H1 (cell line): Measurements from ENCODE around the gene LCE1E. TPM values are rescaled to one million over a fixed set of nuclear protein-coding genes. Genes with fewer than 3 reads are reported as not detected.

Experiments
- CTCF ChIA-PET: fragments of 300-600 bp; sonication (Branson Sonifier 250); formaldehyde crosslinking; loops from one replicate; lab custom pipeline; 2021; ENCODE audit not compliant: partially characterized antibody; lab: Charles Lee
- POLR2A ChIA-PET: fragments of 300-600 bp; sonication (Branson Sonifier 250); formaldehyde crosslinking; loops from one replicate; lab custom pipeline; 2021; ENCODE audit warnings: inconsistent platforms; ENCODE audit not compliant: partially characterized antibody; lab: Charles Lee
- DNase-seq, 2 experiments: peaks; one replicate each; pipeline versions ENCODE4 v3.0.0 to v3.0.0-alpha.2; 2010 to 2022; ENCODE audit warnings: low spot score in 2 of 2, low read depth in 1 of 2, mixed read lengths in 1 of 2
- FAIRE-seq: peaks from 2 replicates; lab custom pipeline; 2011; peaks lifted over from hg19 to GRCh38; lab: Jason Lieb, UNC
- H2AFZ ChIP-seq: 2 replicates; pipeline ENCODE4 v1.8.1; 2012; ENCODE audit warnings: low read length, inconsistent platforms
- H2AK5ac ChIP-seq: 2 replicates; pipeline ENCODE4 v1.6.1; 2013; ENCODE audit warnings: low read depth, low read length
- H2BK120ac ChIP-seq: replicated peaks from 2 replicates; pipeline ENCODE3; 2013; ENCODE audit warnings: low read depth, low read length, inconsistent platforms
- H2BK12ac ChIP-seq: 2 replicates; pipeline ENCODE4 v1.6.1; 2013; ENCODE audit warnings: low read depth, low read length
- H2BK15ac ChIP-seq: 2 replicates; pipeline ENCODE4 v1.6.1; 2013; ENCODE audit warnings: low read length
- H2BK20ac ChIP-seq: 2 replicates; pipeline ENCODE4 v1.6.1; 2013; ENCODE audit warnings: low read length
- H2BK5ac ChIP-seq: 2 replicates; pipeline ENCODE4 v1.6.1; 2013; ENCODE audit warnings: low read depth, low read length
- H3K14ac ChIP-seq: 2 replicates; pipeline ENCODE4 v1.6.1; 2013; ENCODE audit warnings: inconsistent platforms; ENCODE audit not compliant: insufficient read length
- H3K18ac ChIP-seq: 2 replicates; pipeline ENCODE4 v1.6.1; 2013; ENCODE audit warnings: low read length; ENCODE audit errors: extremely low read depth
- H3K23ac ChIP-seq: 2 replicates; pipeline ENCODE4 v1.6.1; 2013; ENCODE audit warnings: inconsistent platforms; ENCODE audit not compliant: insufficient read length
- H3K23me2 ChIP-seq: 2 replicates; pipeline ENCODE4 v1.6.1; 2013; ENCODE audit warnings: low read depth, low read length
- H3K27ac ChIP-seq: 2 replicates; pipeline ENCODE4 v1.6.1; 2011; ENCODE audit warnings: low read depth, low read length, inconsistent platforms
- H3K27me3 ChIP-seq, 4 experiments: replicated peaks in 1 of 4; 1 replicate in 1 of 4; 2 replicates in 3 of 4; pipeline versions ENCODE4 v1.6.1 to v1.8.1; 2011 to 2013; ENCODE audit warnings: low read length in 3 of 4, mild to moderate bottlenecking in 3 of 4, inconsistent platforms in 2 of 4, mixed read lengths in 2 of 4, moderate library complexity in 1 of 4; ENCODE audit not compliant: control insufficient read depth in 3 of 4, insufficient read depth in 3 of 4; ENCODE audit errors: extremely low read depth in 1 of 4
- H3K36me3 ChIP-seq, 4 experiments: 2 replicates each; pipeline versions ENCODE4 v1.6.1 to v1.8.1; 2011 to 2013; ENCODE audit warnings: mild to moderate bottlenecking in 4 of 4, low read length in 3 of 4, moderate library complexity in 2 of 4, control low read depth in 1 of 4, inconsistent platforms in 1 of 4; ENCODE audit not compliant: insufficient read depth in 4 of 4, control insufficient read depth in 2 of 4
- H3K4ac ChIP-seq: replicated peaks from 2 replicates; pipeline ENCODE3; 2013; ENCODE audit warnings: low read length, low read depth, mixed read lengths, inconsistent platforms; ENCODE audit not compliant: insufficient read length
- H3K4me1 ChIP-seq, 4 experiments: replicated peaks in 1 of 4; 1 replicate in 1 of 4; 2 replicates in 3 of 4; pipeline versions ENCODE4 v1.6.1 to v1.8.1; 2011 to 2013; ENCODE audit warnings: low read length in 3 of 4, inconsistent platforms in 2 of 4, mixed read lengths in 1 of 4; ENCODE audit not compliant: insufficient read depth in 4 of 4, control insufficient read depth in 3 of 4
- H3K4me2 ChIP-seq, 2 experiments: 2 replicates each; pipeline versions ENCODE4 v1.6.1 to v1.8.1; 2011 to 2013; ENCODE audit warnings: low read depth in 2 of 2, low read length in 2 of 2, control low read depth in 1 of 2, inconsistent platforms in 1 of 2, mild to moderate bottlenecking in 1 of 2; ENCODE audit not compliant: insufficient read depth in 1 of 2
- H3K4me3 ChIP-seq, 4 experiments: fragments of 200-600, 300-600 bp in 1 of 4; sonication (generic), shearing (Covaris generic), sonication (Bioruptor Twin) in 1 of 4; 2 replicates each; pipeline versions ENCODE4 v1.5.1 to v1.8.1; 2011 to 2016; ENCODE audit warnings: low read length in 4 of 4, low read depth in 3 of 4, control low read depth in 2 of 4, inconsistent platforms in 2 of 4, mild to moderate bottlenecking in 2 of 4, mixed read lengths in 1 of 4, moderate library complexity in 1 of 4; ENCODE audit not compliant: insufficient read depth in 2 of 4; ENCODE audit errors: extremely low read depth in 1 of 4
- H3K56ac ChIP-seq: replicated peaks from 2 replicates; pipeline ENCODE3; 2013; ENCODE audit warnings: low read depth, mild to moderate bottlenecking, mixed read lengths, low read length, inconsistent platforms; ENCODE audit not compliant: insufficient read length
- H3K79me1 ChIP-seq: 2 replicates; pipeline ENCODE4 v1.6.1; 2013; ENCODE audit warnings: low read depth, low read length, control low read depth
- H3K79me2 ChIP-seq, 2 experiments: 2 replicates each; pipeline versions ENCODE4 v1.6.1 to v1.8.1; 2012 to 2013; ENCODE audit warnings: low read length in 2 of 2, mild to moderate bottlenecking in 2 of 2, inconsistent platforms in 1 of 2; ENCODE audit not compliant: insufficient read depth in 2 of 2, control insufficient read depth in 1 of 2
- H3K9ac ChIP-seq, 4 experiments: replicated peaks in 1 of 4; 1 replicate in 1 of 4; 2 replicates in 3 of 4; pipeline versions ENCODE4 v1.6.1 to v1.8.1; 2011 to 2013; ENCODE audit warnings: low read depth in 3 of 4, low read length in 3 of 4, control low read depth in 2 of 4, mild to moderate bottlenecking in 2 of 4, moderate library complexity in 2 of 4, inconsistent platforms in 1 of 4; ENCODE audit errors: extremely low read depth in 1 of 4
- H3K9me3 ChIP-seq, 2 experiments: 2 replicates each; pipeline versions ENCODE4 v1.6.1 to v1.8.1; 2012 to 2013; ENCODE audit warnings: mild to moderate bottlenecking in 2 of 2, moderate library complexity in 2 of 2, control low read depth in 1 of 2, inconsistent platforms in 1 of 2, low read depth in 1 of 2, low read length in 1 of 2, mixed read lengths in 1 of 2; ENCODE audit not compliant: insufficient read depth in 2 of 2
- H4K20me1 ChIP-seq, 2 experiments: replicated peaks in 1 of 2; 2 replicates each; pipeline versions ENCODE3 to v1.8.1; 2011 to 2013; ENCODE audit warnings: inconsistent platforms in 2 of 2, low read length in 2 of 2, mild to moderate bottlenecking in 1 of 2; ENCODE audit not compliant: insufficient read depth in 2 of 2, control insufficient read depth in 1 of 2
- H4K5ac ChIP-seq: 2 replicates; pipeline ENCODE4 v1.6.1; 2013; ENCODE audit warnings: low read length, low read depth, mixed read lengths, inconsistent platforms; ENCODE audit not compliant: insufficient read length
- H4K8ac ChIP-seq: 2 replicates; pipeline ENCODE4 v1.8.0; 2013; ENCODE audit warnings: mild to moderate bottlenecking, moderate library complexity, low read length, inconsistent platforms; ENCODE audit not compliant: insufficient read depth; ENCODE audit errors: extremely low read depth
- H4K91ac ChIP-seq: replicated peaks from 2 replicates; pipeline ENCODE3; 2013; ENCODE audit warnings: low read length, mixed read lengths, inconsistent platforms; ENCODE audit not compliant: insufficient read length
- BCL11A ChIP-seq, 2 experiments: IDR thresholded peaks; one replicate each; pipeline ENCODE4 v1.6.1; 2011; ENCODE audit warnings: low read depth in 2 of 2, low read length in 2 of 2, mild to moderate bottlenecking in 2 of 2
- MAFK ChIP-seq: IDR thresholded peaks from 2 replicates; pipeline ENCODE4 v1.6.1; 2012; ENCODE audit warnings: low read depth, mild to moderate bottlenecking, improper control_type of control experiment, low read length
- NANOG ChIP-seq: IDR thresholded peaks from 2 replicates; pipeline ENCODE4 v1.6.1; 2011; ENCODE audit warnings: low read length, low read depth, mild to moderate bottlenecking, inconsistent platforms; ENCODE audit not compliant: insufficient read depth, poor library complexity, severe bottlenecking
- SIN3A ChIP-seq, 2 experiments: IDR thresholded peaks in 1 of 2; conservative IDR thresholded peaks in 1 of 2; 2 replicates each; pipeline ENCODE4 v1.6.1; 2011 to 2012; ENCODE audit warnings: low read length in 2 of 2, improper control_type of control experiment in 1 of 2, low read depth in 1 of 2, mild to moderate bottlenecking in 1 of 2
- SUZ12 ChIP-seq: fragments of 200-600 bp; sonication (generic); IDR thresholded peaks from 2 replicates; pipeline ENCODE4 v1.6.1; 2012; ENCODE audit warnings: mild to moderate bottlenecking, inconsistent platforms, low read length, moderate library complexity, mixed read lengths
- TEAD4 ChIP-seq: IDR thresholded peaks from 2 replicates; pipeline ENCODE4 v1.6.1; 2012; ENCODE audit warnings: low read depth, low read length, inconsistent platforms, mixed read lengths
- YY1 ChIP-seq: IDR thresholded peaks from 2 replicates; pipeline ENCODE4 v1.6.1; 2011; ENCODE audit warnings: low read depth, mild to moderate bottlenecking, low read length
- WGBS, 2 experiments: shearing (Covaris generic) in 1 of 2; methylation state at CpG; one replicate each; pipeline versions ENCODE4 v1.1.6 to v1.1.7; 2013 to 2015; ENCODE audit warnings: low lambda C conversion rate in 2 of 2, mixed read lengths in 2 of 2, inconsistent platforms in 1 of 2, low coverage in 1 of 2, missing lambda C conversion rate in 1 of 2; ENCODE audit not compliant: insufficient replicate concordance in 2 of 2, insufficient coverage in 1 of 2, insufficient read length in 1 of 2; ENCODE audit errors: extremely low coverage in 1 of 2, missing lambda C conversion rate in 1 of 2; 5-methylcytosine and 5-hydroxymethylcytosine counted together
- polyA plus RNA-seq, 7 experiments: library from polyadenylated mRNA; depleted of rRNA in 3 of 7; stranded (reverse) in 5 of 7; unstranded in 2 of 7; fragments of >200 nt in 5 of 7; fragments of 200-250 nt in 2 of 7; gene quantifications; 1 replicate in 5 of 7; 2 replicates in 1 of 7; 4 replicates in 1 of 7; pipeline versions ENCODE4 v1.2.1 to v1.2.3, GENCODE V29; 2011 to 2013; ENCODE audit warnings: missing spikeins in 2 of 7, mixed read lengths in 2 of 7
- total RNA-seq: library from RNA; stranded (reverse); fragmentation: NEBNext Ultra II Directional; extraction: Animal tissue kit (Norgen Biotek cat#: 25700); gene quantifications from 2 replicates; pipeline ENCODE4 v1.2.1, GENCODE V29; 2021

LCE1E gene
- total and polyA plus RNA-seq, 2 of the 8 experiments (the other 6 are each of a cell fraction or from before 2014, with no cell fraction given) = not detected

- no peak overlapping the region for H3K14ac ChIP-seq
- no peak overlapping the region for H3K9ac ChIP-seq
- H4K91ac ChIP-seq = no peak overlapping the region
- no peaks in the 10 kb centered on the region for H3K36me3 ChIP-seq
- no peak for FAIRE-seq
- no peak overlapping the region for H2BK20ac ChIP-seq
- no peaks in the 10 kb centered on the region for H3K23me2 ChIP-seq
- peaks cover 69 to 74% of the 10 kb centered on the region in 2 experiments for H3K9me3 ChIP-seq
- no peak overlapping the region for H2AFZ ChIP-seq
- TF ChIP-seq SIN3A (conservative IDR thresholded peaks at IDR 0.05 in 1 of 2, IDR thresholded peaks at IDR 0.05 in 1 of 2; ENCODE audit: low read depth in 1 of 2, low read length in 2 of 2) = no peak
- TF ChIP-seq MAFK = no peak
- no peak for TF ChIP-seq SUZ12
- TF ChIP-seq BCL11A (IDR thresholded peaks at IDR 0.05; ENCODE audit: low read depth in 2 of 2, low read length in 2 of 2) = no peak
- TF ChIP-seq NANOG = no peak
- no peak for TF ChIP-seq YY1
- TF ChIP-seq TEAD4 = no peak
- no peak overlapping the region for H3K27ac ChIP-seq
- H3K4me3 ChIP-seq = no peak overlapping the region
- H4K5ac ChIP-seq = no peak overlapping the region
- no peak overlapping the region for H3K4ac ChIP-seq
- H4K20me1 ChIP-seq = no peaks in the 10 kb centered on the region
- no peak overlapping the region for H3K18ac ChIP-seq
- ChIA-PET POLR2A (no interaction called here), CTCF (no interaction called here)
- no peak for DNase-seq
- WGBS, 2 experiments = 61% methylated on average over 8 of the region's 8 CpGs; no CpG with 5 or more reads in 1 of the 2 experiments
- H3K27me3 ChIP-seq = no peaks in the 10 kb centered on the region
- H2BK120ac ChIP-seq = no peak overlapping the region
- no peak overlapping the region for H2BK15ac ChIP-seq
- no peak overlapping the region for H2BK12ac ChIP-seq
- no peak overlapping the region for H3K23ac ChIP-seq
- no peak overlapping the region for H3K4me2 ChIP-seq
- no peaks in the 10 kb centered on the region for H3K79me2 ChIP-seq
- no peak overlapping the region for H2AK5ac ChIP-seq
- H3K79me1 ChIP-seq = no peaks in the 10 kb centered on the region
- H4K8ac ChIP-seq = no peak overlapping the region
- no peak overlapping the region for H3K56ac ChIP-seq
- H2BK5ac ChIP-seq = no peak overlapping the region
- no peaks in the 10 kb centered on the region for H3K4me1 ChIP-seq
These were observed 17.1 kb upstream of the LCE1E start for GRCh38 chr1:152768847-152769533.
